ENCODE measurements around the gene CNNM1. TPM values are rescaled to one million over a fixed set of nuclear protein-coding genes. Genes with fewer than 3 reads are reported as not detected.
A peak's percentile ranks its signal among the peaks of the same experiment; 100 is the strongest.

Gene CNNM1
- polyA plus RNA-seq, 3 donors: 1.5 to 2.1 (median 1.9) TPM

DNA sequence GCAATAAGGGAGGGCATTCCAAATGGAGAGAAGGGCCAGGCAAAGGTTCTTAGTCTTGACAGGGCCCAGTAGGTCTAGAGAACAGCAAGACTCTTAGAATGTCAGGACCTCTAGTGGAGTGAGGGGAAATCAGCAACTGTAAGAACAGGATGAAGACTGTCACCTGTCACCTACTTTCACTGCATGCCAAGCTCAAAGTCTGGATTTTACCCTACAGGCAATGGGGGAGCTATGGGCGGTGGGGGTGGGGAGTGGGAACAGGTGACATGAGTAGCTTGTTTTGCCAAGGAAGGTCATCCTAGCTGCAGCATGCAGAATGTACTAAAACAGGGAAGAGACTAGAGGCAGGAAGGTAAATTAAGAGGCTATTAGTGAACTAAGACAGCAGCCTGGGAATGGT lies 82.9 kb downstream of the CNNM1 start:
- DNase-seq: no peak

DNA sequence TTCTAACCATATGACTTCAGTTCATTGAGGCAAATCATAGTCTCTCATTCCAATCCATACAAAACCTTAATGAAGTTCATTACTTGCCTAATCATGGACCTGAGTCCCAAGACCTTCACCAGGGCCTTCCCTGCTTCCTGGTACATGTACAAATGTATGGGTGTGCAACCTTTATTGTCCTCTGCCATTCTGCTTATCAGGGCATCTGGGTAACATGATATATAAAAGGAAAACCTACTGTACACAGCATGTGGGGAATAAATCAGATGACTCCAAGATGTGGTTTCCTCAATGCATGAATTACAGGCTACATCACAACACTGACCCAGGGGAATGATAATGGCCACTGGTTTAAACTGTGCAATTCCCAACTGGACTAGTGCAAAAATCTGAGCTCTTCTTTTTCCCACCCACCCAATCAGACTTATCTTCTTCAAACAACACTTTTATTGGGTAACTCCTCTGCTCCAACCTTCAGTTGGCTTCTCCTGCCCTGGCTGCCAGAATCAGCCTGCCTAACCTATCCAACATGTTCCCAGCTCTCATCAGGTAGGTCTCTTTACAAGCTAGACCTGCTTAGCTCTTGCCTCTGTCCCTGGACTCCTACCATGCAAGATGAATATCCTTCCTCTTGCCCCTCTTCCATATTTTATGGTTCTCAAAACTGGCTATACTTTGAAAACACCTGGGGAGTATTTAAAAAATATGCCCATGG lies 89.9 kb downstream of the CNNM1 start:
- DNase-seq: no peak

DNA sequence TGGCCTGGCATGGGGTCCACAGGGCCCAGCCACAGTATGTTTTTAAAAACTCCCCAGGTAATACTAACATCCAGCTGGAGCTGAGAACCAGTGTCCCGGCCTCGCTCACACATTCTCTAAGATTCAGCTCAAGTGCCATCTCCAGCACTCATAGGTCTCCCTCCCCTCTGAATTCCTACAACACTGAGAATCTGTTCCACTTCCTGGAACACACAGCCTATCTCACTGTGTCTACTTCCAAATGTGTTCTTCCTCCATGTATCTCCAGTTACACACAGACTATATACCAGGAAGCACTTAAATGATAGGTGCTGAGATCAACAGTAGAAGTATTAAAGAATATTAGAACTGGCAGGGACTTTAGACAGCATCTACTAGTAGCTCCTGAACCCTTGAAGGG lies 90.5 kb downstream of the CNNM1 start:
- no peak for DNase-seq

DNA sequence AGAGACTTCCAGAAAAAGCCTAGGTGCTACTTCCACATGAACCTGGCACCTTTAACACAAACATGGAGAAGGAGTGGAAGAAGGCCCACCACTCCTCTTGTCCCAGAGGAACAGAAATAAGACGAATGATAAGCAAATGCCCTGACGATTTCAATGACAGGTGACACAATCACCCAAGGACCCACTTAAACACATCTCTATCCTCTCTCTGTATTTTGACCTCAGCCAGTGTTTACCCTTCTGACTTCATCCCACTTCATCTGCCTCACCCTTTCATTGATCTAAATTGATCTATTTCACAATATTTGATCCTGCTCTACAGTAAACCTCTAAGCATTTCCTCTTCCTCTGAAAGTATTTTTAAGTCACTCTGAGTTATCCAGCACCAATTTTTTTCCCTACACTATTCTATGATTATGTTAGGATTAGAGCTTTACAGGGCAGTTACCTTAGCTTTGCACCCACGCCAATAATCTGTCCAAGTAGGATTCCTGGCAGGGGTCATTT lies 92.1 kb downstream of the CNNM1 start:
- no peak for DNase-seq

DNA sequence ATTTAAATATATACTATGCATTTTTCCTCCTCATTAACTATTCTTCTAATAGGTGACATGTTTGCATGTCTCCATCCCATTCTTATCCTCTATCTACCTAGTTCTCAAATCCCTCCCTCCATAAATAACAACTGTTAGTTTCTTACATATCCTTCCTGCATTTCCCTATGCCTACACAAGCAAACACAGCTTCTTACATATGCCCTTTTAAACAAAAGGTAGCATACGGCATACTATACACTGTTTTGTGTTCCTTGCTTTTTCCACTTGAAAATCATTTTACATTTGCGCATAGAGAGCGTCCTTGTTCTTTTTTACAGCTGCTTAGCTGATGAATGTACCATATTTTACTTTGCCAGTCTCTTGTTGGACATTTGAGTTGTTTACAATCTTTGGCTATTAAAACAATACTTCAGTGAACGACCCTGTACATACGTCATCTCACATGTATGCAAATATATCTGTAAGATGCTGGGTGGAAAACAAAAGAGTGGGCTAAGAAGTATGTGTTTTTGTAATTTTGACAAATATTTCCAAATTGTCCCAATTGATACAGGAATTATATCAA lies 93.5 kb downstream of the CNNM1 start:
- no peak for DNase-seq

DNA sequence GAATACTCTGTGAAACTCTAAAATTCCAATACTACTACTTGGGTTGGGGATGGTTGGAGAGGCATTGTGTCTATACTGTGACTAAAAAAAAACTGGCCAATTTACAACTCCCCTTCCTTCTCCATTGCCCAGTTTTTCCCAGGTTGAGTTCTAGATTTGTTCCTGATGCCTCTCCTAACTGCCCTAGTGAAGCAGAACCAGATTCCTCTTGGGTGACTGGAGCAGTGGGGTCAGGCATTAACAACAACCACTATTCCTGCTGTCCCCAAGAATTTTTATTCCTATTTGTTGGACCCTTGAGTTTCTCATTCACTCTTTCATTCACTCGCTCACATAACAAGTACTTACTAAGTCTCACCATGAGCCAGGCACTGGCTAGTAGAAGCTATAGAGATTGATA lies 95.5 kb downstream of the CNNM1 start:
- DNase-seq: no peak

DNA sequence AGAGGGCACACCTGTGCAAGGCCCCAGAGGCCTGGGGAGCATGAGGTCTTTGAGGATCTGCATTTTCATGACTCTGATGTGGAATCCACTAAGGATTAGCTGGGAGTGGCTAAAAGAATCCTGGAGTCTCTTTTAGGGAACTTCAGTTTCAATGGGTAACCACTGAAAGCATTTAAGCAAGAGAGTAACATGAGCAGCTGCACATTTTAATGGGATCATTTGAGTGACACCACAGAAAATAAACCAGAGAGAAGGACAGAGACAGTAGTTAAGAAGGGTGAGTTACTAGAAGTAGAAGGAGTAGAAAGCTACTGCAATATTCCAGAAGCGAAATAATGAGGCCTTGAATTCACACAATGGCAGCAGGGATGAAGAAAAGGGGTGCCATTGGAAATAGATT lies 96.0 kb downstream of the CNNM1 start:
- DNase-seq: no peak

DNA sequence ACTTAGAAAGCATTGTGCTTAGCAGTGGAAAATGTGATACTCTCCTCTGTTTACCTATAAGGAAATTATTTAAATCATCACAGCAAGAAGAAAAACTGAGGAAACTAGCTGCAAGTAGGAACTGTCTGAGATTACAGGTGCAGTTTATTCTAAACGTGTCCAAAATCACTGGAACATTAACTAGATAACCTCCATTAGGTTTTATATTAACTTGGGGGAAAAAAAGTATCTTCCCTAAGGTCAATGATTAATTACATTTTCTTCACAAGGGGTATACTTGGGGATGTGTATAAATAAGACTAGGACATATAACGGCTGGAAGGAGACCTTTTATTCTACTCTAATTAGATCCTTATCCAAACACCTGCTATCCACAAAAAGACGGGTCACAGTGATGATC lies 97.5 kb downstream of the CNNM1 start:
- DNase-seq: no peak

DNA sequence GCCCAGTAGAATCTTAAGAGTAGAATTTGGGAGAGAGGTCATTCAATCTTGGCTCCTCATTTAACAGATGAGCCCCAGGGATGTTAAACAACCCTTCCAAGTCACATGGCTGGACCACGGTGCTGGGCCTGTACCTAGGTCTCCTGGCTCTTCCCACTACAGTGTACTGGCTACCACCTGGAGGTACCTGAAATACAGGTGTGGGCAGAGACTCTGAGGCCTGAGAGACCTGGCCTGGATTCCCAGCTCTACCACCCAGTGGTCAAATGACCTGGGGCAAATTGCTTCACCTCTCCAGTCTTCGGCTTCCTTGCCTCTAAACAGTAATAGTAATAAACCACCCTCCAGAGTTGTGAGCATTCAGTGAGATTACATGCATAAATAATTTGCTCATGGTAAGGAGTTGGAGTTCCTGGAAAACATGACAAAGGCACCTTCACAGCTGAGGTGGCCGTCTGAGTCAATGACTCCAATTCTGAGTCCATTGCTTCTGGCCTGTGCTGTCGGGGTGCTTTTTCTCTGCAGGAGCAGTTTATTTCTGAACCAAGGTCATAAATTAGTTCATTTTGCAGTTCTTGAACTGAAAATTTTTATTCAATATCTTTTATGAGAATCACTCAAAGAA lies 98.5 kb downstream of the CNNM1 start:
- DNase-seq: no peak

DNA sequence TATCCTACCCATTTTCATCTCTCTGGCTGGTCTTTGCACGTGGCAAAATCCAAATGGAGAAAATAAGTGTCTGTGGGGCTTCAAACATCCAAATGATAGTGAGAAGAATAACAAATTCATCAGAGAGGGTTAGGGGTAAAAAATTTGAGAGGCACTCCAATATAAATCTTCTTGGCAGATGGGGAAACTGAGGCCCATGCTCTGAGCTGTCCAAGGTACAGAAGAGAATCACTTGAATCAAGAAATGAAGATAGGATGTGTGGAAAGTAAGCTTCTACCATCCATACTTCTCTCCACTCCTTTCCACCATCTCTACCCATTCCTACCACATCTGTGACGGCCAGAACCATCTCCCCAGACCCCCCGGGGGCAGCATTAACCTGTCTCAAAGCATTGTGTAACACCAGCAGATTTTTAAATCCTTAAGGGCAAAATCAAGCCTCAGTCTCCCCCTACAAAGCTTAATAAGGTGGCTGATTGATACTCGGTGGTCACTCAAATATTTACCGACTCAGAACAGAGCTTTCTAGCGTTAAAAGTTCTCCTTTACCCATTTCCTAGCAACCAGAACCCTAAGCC lies 100.5 kb downstream of the CNNM1 start:
- DNase-seq: no peak

DNA sequence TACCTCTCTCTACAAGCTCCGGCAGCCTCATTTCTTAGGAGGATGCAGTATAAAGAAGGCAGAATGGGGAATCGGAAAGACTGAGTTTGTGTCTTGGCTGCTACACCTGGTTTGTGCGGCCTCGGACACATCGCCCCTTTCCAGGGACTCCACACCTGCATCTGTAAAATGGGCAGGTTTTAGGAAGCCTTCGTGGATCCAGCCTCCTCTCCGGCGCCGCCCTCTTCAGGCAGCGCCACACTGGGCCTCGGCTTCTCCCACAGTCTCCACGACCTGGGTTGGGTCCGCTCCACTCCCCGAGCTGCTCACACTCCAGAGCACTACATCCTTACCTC lies 100.9 kb downstream of the CNNM1 start:
- DNase-seq: no peak

DNA sequence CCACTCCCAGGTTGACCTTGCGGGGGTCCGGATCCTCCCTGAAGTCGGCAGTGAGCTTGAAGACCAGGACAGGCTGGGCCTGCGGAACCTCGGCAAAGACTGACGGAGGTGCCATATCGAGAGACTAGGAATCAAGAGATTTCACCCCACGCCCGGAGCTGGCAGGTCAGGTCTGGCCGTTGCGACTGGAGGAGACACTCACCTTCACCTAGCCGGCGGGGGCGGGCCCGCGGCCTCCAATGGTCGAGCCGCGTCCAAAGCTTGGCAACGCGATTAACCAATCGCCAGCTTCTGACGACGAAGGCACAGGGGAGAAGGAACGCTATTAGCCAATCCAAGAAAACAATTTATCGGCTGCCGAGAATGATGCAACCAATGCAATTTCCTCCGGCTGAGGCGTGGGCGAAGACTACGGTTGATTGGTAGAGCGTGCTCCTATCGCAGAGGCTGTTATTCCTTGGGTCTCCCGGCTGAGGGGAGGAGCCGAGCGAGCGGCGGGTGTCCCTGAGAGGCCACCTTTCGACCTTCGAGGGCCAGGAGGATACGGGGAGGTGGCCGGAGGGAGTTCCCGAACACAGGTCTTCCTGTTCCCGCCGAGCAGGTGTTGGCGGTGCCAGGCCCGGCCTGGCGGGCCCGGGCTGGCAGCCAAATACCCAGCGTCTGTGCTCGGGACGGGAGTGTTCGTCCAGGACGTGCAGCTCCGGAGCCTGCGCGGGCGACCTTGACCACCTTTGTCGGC lies 101.5 kb downstream of the CNNM1 start, which contains the start of gene GOT1:
Gene GOT1, minus strand, starts transcription at position 174 of the 739 bp plus-strand sequence. Its CDS starts 59 bp downstream, at position 115.
- peak; percentile 99 for DNase-seq

DNA sequence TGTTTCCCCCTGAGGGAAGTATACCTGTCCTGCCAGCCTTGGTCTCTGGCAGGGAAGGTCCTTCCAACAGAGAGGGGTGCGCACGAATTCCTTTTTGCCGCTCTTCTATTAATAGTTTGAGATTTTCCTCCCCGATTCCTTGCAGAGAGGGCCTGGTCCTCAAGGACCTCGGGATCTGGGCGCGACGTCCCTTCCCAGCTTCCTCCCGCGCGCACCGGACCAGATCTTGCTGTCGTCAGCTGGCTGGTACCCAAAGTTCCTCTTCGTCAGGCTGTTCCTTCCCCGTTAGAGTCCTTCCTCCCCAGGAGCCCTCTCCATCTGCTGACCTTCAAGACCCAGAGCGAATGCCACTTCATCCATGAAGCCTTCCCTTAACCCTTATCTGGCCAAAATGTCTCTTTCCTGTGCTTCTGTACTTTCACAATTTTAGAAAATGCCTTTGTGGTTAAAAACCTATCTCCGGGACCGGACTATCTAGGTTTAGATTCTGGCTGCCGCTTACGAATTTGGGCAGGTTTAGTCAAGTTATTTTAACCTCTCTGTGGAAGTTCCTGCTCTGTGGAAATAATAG lies 102.1 kb downstream of the CNNM1 start:
- no peak for DNase-seq

DNA sequence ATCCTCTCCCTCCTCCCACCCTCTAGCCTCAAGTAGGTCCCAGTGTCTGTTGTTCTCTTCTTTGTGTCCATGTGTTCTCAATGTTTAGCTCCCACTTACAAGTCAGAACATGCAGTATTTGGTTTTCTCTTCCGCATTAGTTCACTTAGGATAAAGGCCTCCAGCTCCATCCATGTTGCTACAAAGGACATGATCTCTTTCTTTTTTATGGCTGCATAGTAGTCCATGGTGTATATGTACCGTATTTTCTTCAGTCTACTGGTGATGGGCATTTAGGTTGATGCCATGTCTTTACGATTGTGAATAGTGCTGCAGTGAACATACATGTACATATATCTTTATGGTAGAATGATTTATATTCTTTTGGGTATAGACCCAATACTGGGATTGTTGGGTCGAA lies 102.9 kb downstream of the CNNM1 start:
- DNase-seq: no peak

DNA sequence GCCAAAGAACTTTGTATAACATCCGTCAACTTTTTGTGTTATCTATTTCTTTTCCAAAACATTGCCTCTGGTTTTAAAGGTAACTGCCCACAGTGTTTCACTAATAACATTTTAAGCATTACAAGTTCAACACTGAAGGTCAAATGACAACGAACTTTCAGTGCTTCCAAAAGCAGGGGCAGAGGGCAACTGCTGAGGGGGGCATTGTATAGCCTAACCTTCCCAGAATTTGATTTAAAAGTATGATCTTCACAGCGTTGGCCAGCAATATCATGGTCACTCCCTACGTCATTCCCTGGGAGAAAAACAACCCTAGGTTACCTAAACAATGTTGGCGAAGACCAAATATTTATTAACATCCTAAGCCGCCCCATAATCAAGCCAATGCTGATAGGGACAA lies 103.7 kb downstream of the CNNM1 start:
- DNase-seq: no peak

DNA sequence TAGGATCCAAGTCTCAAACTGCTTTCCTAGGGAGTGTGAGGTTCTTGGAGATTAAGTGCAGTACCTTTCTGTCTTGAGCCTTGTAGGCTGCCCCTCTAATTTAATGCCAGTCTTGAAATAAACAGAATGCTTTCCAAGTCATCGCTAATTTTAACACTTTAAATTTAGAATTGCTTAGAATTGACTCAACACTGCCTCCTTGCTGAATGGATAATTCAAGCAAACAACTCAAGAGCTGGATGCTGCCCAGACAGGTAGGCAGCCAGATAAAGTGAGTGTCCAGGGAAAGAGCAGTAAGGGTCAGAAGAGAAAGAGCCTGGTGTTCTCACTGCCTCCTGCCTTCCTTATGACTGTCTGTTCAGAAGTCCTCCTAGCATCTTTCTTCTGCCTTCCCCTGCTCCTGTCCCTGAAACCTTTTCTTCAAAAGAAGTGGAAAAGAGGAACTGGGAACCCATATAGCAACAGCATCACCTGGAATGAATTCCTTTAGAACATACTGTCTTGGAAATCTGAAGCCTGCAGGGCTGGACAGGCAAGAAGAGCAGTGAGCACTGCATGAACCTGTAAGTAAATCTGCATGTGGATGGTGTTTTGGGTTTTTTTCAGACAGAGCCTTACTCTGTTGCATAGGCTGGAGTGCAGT lies 104.3 kb downstream of the CNNM1 start:
- no peak for DNase-seq

DNA sequence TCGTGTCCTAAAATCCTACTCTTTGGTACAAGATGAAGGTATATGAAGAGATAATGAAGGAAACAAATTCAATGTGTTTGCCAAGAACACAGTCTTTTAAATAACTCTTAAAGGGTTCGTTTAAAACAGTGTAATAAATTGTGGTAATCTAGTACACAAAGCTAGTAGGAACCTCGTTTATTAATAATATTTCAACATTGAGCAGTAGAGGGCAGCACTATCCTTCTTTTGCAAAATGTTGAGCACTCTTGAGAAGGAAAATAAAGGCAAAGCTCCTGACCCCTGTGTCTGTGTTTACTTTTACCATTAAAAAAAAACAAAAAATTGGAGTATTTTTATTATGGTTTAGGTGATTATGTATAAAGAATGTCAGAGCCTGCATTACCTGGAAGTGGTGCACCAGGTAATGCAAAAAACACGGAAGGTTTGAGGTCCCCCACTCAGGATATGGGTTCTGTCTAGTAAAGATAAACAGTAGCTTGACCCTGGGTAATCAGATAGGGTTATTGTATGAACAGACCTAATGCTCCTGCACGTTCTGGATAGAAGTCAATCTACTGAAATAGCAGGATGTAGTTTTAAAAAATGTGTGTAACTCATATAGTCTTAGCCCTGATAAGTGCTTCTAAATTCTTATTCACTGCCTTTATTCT lies 107.0 kb downstream of the CNNM1 start:
- no peak for DNase-seq

DNA sequence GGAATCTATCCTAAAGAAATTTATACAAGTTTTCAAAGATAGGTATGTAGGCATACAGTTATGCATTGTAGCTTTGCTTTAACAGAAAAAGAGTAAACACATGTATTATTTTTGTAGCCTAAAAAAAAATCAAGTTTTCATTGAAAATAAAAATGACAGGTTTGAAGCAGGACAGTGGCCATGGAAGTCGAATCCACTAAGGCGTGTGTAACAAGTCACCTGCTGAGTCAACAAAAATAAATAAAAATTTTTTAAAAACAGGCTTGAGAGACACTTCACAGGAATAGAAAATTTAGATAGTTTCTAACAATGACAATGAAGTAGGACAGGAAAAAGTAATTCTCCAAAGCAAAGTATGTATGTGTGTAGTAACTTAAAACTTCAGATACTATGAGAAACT lies 109.7 kb downstream of the CNNM1 start:
- DNase-seq: no peak

DNA sequence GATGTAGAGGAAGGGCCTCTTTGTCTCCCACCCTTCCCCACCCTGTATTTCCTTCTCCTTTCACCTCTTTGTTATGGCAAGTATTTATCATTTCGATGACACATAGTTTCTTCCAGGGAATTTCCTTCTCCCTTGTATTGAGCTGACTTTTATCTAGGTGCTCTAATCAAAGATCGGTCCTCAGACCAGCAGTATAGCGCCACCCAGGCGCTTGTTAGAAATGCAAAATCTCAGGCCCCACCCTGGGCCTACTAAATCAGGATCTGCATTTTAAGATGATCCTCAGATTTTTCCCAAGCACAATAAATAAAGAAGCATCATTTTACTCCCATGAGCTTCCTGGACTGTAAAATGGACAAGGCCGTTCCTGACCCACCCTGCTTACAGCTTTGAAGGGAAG lies 113.2 kb downstream of the CNNM1 start:
- no peak for DNase-seq

DNA sequence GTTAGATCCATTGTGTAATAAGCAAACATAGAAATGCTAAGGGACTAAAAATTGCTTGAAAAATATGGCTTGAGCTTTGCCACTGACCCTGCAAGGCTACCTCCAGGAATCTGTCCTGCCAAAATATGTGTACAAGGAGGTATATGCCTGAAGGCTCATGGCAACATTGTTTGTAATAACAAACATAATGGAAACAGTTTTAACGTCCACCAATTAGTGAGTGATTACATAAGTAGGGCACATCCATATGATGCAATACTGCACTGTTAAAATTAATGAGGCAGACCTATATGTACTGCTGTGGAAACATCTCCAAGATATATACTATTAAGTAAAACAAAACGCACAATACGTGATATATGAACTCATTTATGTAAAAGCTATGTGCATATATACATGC lies 114.3 kb downstream of the CNNM1 start:
- no peak for DNase-seq

Data from renal pelvis (tissue), 4 donors.